WERI-Rb-1 (cell line): ENCODE results near the gene LCOR.

Experiments used
- DNase-seq: peaks from one replicate; pipeline ENCODE4 v3.0.0-alpha.2; 2020
- H3K27ac ChIP-seq: fragments of 250-450 bp; sonication (Bioruptor Pico); 2 replicates; pipeline ENCODE4 v1.5.1; 2020; ENCODE audit warnings: mild to moderate bottlenecking, moderate library complexity
- H3K27me3 ChIP-seq: fragments of 250-450 bp; sonication (Bioruptor Pico); 2 replicates; pipeline ENCODE4 v1.5.1; 2021; ENCODE audit warnings: mild to moderate bottlenecking, low read depth, moderate library complexity; ENCODE audit not compliant: insufficient read depth, severe bottlenecking
- H3K36me3 ChIP-seq: fragments of 250-450 bp; sonication (Bioruptor Pico); 2 replicates; pipeline ENCODE4 v1.5.1; 2020; ENCODE audit warnings: mild to moderate bottlenecking, moderate library complexity
- H3K4me3 ChIP-seq: 2 replicates; pipeline ENCODE4 v1.5.1; 2011; ENCODE audit warnings: low read depth, mild to moderate bottlenecking, control low read depth, low read length
- H3K9me3 ChIP-seq: fragments of 250-450 bp; sonication (Bioruptor Pico); 2 replicates; pipeline ENCODE4 v1.5.1; 2021; ENCODE audit warnings: mild to moderate bottlenecking, moderate library complexity; ENCODE audit not compliant: severe bottlenecking
- TF ChIP-seq, protein P1 (sequence below): IDR thresholded peaks from 2 replicates; pipeline ENCODE4 v1.5.1; 2011; ENCODE audit warnings: low read depth, mild to moderate bottlenecking, control low read depth, inconsistent platforms, low read length

LCOR gene

DNA sequence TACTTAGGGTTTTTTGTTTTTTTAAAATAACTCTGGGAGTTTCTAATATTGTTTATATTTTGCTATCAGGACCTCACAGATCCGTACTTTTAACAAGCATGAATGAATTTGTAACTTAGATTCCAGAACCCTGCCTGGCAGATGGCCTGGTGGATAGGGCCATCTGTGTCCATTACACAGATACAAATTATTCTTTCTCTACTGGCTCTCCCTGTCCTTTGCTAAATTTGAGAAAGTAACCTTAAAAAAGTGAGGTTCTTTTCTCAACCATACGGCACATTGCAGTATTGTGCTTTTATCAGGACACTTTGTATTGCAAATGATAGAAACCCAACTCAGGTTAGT is 26.6 kb downstream of the LCOR start:
- no peak for DNase-seq
- Histone ChIP-seq H3K27ac (no peak overlapping the region), H3K27me3 (no peaks in the 10 kb centered on the region), H3K9me3 (no peaks in the 10 kb centered on the region), H3K36me3 (peaks cover 37% of the 10 kb centered on the region), H3K4me3 (no peak overlapping the region)
- TF ChIP-seq, protein P1, sequence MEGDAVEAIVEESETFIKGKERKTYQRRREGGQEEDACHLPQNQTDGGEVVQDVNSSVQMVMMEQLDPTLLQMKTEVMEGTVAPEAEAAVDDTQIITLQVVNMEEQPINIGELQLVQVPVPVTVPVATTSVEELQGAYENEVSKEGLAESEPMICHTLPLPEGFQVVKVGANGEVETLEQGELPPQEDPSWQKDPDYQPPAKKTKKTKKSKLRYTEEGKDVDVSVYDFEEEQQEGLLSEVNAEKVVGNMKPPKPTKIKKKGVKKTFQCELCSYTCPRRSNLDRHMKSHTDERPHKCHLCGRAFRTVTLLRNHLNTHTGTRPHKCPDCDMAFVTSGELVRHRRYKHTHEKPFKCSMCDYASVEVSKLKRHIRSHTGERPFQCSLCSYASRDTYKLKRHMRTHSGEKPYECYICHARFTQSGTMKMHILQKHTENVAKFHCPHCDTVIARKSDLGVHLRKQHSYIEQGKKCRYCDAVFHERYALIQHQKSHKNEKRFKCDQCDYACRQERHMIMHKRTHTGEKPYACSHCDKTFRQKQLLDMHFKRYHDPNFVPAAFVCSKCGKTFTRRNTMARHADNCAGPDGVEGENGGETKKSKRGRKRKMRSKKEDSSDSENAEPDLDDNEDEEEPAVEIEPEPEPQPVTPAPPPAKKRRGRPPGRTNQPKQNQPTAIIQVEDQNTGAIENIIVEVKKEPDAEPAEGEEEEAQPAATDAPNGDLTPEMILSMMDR: no peak

DNA sequence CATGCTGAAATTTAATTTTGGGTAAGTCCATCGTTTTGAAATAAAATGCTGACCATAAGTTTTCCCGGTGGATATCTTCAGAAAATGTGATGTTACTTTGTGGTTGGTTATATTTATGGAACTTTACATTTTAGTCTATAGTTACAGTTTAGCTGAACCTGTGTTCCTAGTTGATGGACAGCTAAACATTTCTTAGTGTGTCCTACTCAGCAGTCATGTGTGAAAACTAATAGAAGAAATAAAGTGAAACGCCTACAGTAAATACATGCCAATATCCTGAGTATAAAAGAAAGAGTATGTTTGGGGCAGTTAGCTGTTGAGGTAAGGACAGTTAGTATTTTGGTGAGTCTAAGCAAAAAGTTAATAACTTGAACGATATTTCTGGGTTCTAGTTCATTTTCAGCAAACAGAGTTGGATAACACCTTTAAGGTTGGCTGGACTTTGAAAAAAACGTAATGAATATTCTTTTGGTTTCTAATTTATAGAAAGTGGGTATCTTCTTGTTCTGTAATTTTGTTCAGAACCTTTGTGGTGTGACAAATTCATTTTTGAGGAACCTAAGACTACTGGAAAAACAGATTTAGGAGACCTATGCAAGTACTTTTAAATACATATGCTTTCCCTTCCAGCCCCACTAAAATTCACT is 28.7 kb downstream of the LCOR start:
- no peak for DNase-seq
- Histone ChIP-seq H3K9me3 (no peaks in the 10 kb centered on the region), H3K4me3 (no peak overlapping the region), H3K27ac (no peak overlapping the region), H3K27me3 (no peaks in the 10 kb centered on the region), H3K36me3 (peaks cover 40% of the 10 kb centered on the region)
- TF ChIP-seq, protein P1: no peak

DNA sequence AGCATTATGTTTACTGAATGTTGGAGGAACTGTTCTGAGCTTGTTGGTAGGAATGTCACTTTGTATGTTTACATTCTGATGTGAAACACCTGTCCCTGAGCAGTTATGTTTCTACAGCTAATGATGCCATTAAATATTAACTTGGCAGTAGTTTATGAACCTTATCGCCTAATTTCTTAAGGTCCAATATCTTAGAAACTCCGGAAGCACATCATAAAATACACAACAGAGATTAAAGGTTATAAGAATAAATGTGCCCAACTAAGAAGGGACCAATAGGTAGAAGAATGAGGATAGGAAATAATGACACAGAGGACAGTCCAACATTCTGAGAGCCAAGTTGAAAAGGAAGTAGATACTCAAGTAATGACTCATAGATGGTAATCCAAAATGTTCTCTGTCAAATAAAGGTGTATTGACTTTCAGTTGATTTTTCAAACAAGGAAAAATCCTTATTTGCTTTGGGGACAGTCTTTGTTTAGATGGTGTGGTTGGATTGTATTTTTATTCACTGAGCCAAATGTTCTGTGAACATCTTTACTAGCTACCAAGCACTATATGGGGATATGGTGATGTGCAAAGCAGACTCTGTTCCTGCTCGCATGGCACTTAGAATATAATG is 31.9 kb downstream of the LCOR start:
- Histone ChIP-seq H3K36me3 (peaks cover 31% of the 10 kb centered on the region), H3K27me3 (no peaks in the 10 kb centered on the region), H3K27ac (no peak overlapping the region), H3K4me3 (no peak overlapping the region), H3K9me3 (no peaks in the 10 kb centered on the region)
- TF ChIP-seq, protein P1: no peak
- DNase-seq: no peak

DNA sequence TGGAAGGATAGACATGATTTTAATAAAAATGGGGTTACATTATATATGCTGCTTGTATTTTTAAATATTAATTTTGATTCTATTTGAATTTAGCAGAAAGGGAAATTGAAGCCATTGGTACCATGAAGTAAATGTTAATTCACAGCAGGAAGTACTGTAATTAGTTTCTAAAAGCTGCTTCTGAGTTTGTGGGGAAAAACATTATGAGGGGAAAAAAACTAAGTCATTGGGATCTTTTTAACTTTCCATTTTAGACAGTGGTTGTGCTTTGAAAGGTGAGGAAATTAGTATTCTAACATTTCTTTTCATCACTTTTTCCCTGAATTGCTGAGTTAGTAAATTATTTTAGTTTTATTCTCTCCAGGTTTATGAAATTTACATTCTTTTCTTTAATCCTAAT is 41.0 kb downstream of the LCOR start:
- no peak for DNase-seq
- H3K36me3 ChIP-seq: peaks cover 3% of the 10 kb centered on the region
- H3K4me3 ChIP-seq: no peak overlapping the region
- H3K27ac ChIP-seq: no peak overlapping the region
- TF ChIP-seq, protein P1: no peak
- no peaks in the 10 kb centered on the region for H3K27me3 ChIP-seq
- H3K9me3 ChIP-seq: no peaks in the 10 kb centered on the region

DNA sequence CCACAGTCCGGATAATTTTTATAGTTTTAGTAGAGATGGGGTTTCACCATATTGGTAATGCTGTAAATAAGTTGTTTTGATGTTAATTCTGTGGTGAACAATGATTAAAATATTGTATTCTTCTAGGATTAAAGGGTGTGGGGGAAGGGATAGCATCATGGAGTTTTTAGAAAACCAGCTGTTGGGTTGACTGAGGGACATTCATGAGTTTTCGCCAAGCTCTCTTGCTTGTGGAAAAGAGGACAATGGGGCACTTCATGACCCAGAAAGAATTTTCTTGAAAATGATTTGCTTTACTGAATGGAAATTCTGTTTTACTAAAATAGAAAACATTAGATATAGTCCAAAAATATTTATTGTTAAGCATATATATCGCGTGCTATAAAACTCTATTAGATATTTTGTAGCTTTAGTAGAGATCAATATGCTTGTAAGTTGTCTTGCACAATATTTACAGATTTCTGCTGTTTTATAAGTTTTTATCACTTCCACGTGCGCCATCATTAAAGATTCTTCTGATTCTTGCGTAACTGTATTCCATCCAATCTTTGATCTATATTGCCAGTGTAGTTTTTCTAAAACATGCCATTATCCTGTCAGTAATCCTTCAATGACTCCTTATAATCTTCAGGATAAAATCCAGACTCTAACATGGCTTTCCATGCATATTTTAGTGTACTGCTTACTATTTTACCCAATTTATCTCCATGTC is 41.8 kb downstream of the LCOR start:
- Histone ChIP-seq H3K4me3 (no peak overlapping the region), H3K9me3 (no peaks in the 10 kb centered on the region), H3K27me3 (no peaks in the 10 kb centered on the region), H3K36me3 (peaks cover 8% of the 10 kb centered on the region), H3K27ac (no peak overlapping the region)
- no peak for DNase-seq
- TF ChIP-seq, protein P1: no peak
